K562 (cell line): ENCODE results near the gene HSD17B12. TPM values are rescaled to one million over a fixed set of nuclear protein-coding genes. Genes with fewer than 3 reads are reported as not detected.

Experiments used
- ARHGAP35 ChIP-seq: fragments of 450-650 bp; IDR thresholded peaks from 2 replicates; pipeline ENCODE4 v1.6.1; 2018; ENCODE audit not compliant: partially characterized antibody
- CBX5 ChIP-seq: IDR thresholded peaks from 2 replicates; pipeline ENCODE4 v1.6.1; 2014; ENCODE audit warnings: low read depth, borderline replicate concordance
- CC2D1A ChIP-seq: fragments of 450-650 bp; IDR thresholded peaks from 2 replicates; pipeline ENCODE4 v1.6.1; 2017; ENCODE audit warnings: mild to moderate bottlenecking
- DNMT1 ChIP-seq: fragments of 450-650 bp; IDR thresholded peaks from 2 replicates; pipeline ENCODE4 v1.6.1; 2016; ENCODE audit warnings: antibody characterized with exemption, mild to moderate bottlenecking
- DPF2 ChIP-seq: fragments of 450-650 bp; IDR thresholded peaks from 2 replicates; pipeline ENCODE4 v1.6.1; 2016
- EGR1 ChIP-seq: fragments of 450-650 bp; conservative IDR thresholded peaks from 2 replicates; pipeline ENCODE4 v1.6.1; 2017; ENCODE audit warnings: mild to moderate bottlenecking
- EHMT2 ChIP-seq: fragments of 450-650 bp; IDR thresholded peaks from 2 replicates; pipeline ENCODE4 v1.6.1; 2018; ENCODE audit warnings: antibody characterized with exemption
- EP300 ChIP-seq: IDR thresholded peaks from 2 replicates; pipeline ENCODE4 v1.6.1; 2012; ENCODE audit warnings: low read length, improper control_type of control experiment
- MBD2 ChIP-seq: sonication (generic); IDR thresholded peaks from 2 replicates; pipeline ENCODE4 v1.6.1; 2016; ENCODE audit warnings: low read depth, borderline replicate concordance
- NR2C2 ChIP-seq, 2 experiments: fragments of 200-800 bp in 1 of 2; sonication (Bioruptor generic) in 1 of 2; sonication (generic) in 1 of 2; formaldehyde crosslinking in 1 of 2; IDR thresholded peaks; 2 replicates each; pipeline versions ENCODE4 v1.6.1 to v1.8.0; 2016 to 2022; ENCODE audit warnings: mild to moderate bottlenecking in 1 of 2, missing compliant biosample characterization in 1 of 2, missing genetic modification characterization in 1 of 2, missing genetic modification reagents in 1 of 2
- PHF21A ChIP-seq: fragments of 450-650 bp; IDR thresholded peaks from 2 replicates; pipeline ENCODE4 v1.6.1; 2017; ENCODE audit warnings: low read depth, borderline replicate concordance
- RAD21 ChIP-seq, 2 experiments: fragments of 250-450 bp in 1 of 2; fragments of 450-650 bp in 1 of 2; sonication (Bioruptor Pico) in 1 of 2; formaldehyde crosslinking in 1 of 2; IDR thresholded peaks in 1 of 2; conservative IDR thresholded peaks in 1 of 2; 2 replicates each; pipeline versions ENCODE4 v1.4.0 to v1.8.0; 2020 to 2022; ENCODE audit warnings: mild to moderate bottlenecking in 2 of 2, moderate library complexity in 1 of 2
- SAFB ChIP-seq: fragments of 200-400 bp; formaldehyde crosslinking; IDR thresholded peaks from 2 replicates; pipeline ENCODE4 v1.6.1; 2017; ENCODE audit warnings: low read depth, low read length, borderline replicate concordance
- SAP30 ChIP-seq: fragments of 200-600 bp; sonication (generic); IDR thresholded peaks from 2 replicates; pipeline ENCODE4 v1.6.1; 2012; ENCODE audit warnings: borderline replicate concordance, low read depth, mild to moderate bottlenecking, moderate library complexity, low read length, control low read depth, inconsistent platforms; ENCODE audit not compliant: insufficient read depth, poor library complexity, severe bottlenecking
- TCF3 ChIP-seq: sonication (generic); formaldehyde crosslinking; IDR thresholded peaks from 2 replicates; pipeline ENCODE4 v1.4.0; 2020; ENCODE audit warnings: mild to moderate bottlenecking, missing genetic modification reagents
- ZNF668 ChIP-seq: fragments of 250-450 bp; sonication (Bioruptor Pico); IDR thresholded peaks from 2 replicates; pipeline ENCODE4 v1.8.0; 2022; ENCODE audit warnings: mild to moderate bottlenecking, inconsistent platforms
- polyA plus RNA-seq, 8 experiments: library from polyadenylated mRNA; depleted of rRNA in 4 of 8; stranded (reverse) in 5 of 8; unstranded in 3 of 8; fragments of >200 nt; fragmentation: Nextera tagmentation in 2 of 8; fragmentation: Illumina TruSeq in 1 of 8; extraction: Ambion mirVana in 2 of 8; extraction: Trizol in 1 of 8; gene quantifications; 2 replicates each; pipeline versions ENCODE4 v1.2.1 to v1.2.3, GENCODE V29; 2011 to 2014; ENCODE audit warnings: inconsistent platforms in 1 of 8, missing spikeins in 1 of 8
- total RNA-seq, 7 experiments: library from RNA; depleted of rRNA in 6 of 7; stranded (reverse); fragments of >200 nt in 6 of 7; fragmentation: Illumina TruSeq in 2 of 7; extraction: Trizol in 2 of 7; gene quantifications; 2 replicates each; pipeline versions ENCODE4 v1.2.1 to v1.2.3, GENCODE V29; 2011 to 2021; ENCODE audit warnings: low replicate concordance in 1 of 7
- TF ChIP-seq, protein P1 (sequence below): fragments of 250-450 bp; sonication (Bioruptor Pico); IDR thresholded peaks from 2 replicates; pipeline ENCODE4 v1.5.0; 2021
- TF ChIP-seq, protein P2 (sequence below): fragments of 250-450 bp; sonication (Bioruptor Pico); IDR thresholded peaks from 2 replicates; pipeline ENCODE4 v1.4.0; 2020; ENCODE audit warnings: mild to moderate bottlenecking, moderate library complexity
- TF ChIP-seq, protein P3 (sequence below): fragments of 200-800 bp; sonication (Bioruptor generic); IDR thresholded peaks from 2 replicates; pipeline ENCODE4 v1.6.1; 2017; ENCODE audit warnings: missing genetic modification characterization, missing compliant biosample characterization
- TF ChIP-seq, protein P4 (sequence below), 2 experiments: IDR thresholded peaks in 1 of 2; conservative IDR thresholded peaks in 1 of 2; 2 replicates each; pipeline ENCODE4 v1.6.1; 2016; ENCODE audit warnings: low read depth in 2 of 2, mild to moderate bottlenecking in 1 of 2, missing compliant biosample characterization in 1 of 2, missing genetic modification characterization in 1 of 2, moderate library complexity in 1 of 2

The HSD17B12 gene
- total and polyA plus RNA-seq, 9 of the 15 experiments (the other 6 are each of a cell fraction or from before 2014, with no cell fraction given): 9.1 to 34.5 (median 23.3) TPM

DNA sequence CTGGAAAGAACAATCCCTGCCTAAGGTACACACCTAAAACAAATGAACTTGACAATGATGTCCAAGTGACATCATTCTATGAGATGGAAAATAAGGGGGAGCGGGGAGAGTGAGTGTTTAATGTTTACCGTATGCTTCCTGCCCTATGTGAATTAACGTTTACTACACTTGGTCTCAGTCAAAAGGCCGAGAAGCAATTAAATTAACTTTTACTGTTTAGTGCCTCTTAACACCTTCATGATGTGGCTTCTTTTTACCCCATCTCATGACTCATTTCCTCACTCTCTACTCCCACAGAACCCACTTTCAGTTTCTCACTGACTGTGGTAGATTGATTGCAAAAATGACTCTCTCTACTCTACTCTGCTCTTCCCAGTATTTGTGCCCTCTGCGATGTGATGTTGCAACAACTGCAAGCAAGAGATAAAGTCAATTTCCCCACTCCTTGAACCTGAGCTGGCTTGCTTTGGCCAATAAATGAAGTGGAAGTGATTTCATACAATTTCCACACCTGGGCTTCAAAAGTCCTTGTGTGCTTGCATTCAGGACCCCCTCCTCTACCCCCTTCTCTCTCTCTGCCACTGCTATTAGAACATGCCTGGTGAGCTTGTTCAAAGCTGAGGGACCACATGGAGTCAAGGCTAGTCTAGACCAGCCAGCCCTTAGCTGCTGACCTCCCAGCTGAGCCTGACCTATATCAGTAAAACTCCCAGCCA lies 188.5 kb downstream of the HSD17B12 start (continued):
- TF ChIP-seq EP300 (peak; percentile 89), MBD2 (0 out of 2 replicates have a peak, but pooled peaks have one; percentile 35), CC2D1A (peak; percentile 45; the same call in 1 of the 2 replicates), RAD21 (CRISPR knock-in tag; conservative IDR thresholded peaks at IDR 0.05 in 1 of 2, IDR thresholded peaks at IDR 0.05 in 1 of 2) (peak in 1 of 2 experiments; percentile 11; a peak in 1 of 4 replicates), TCF3 (CRISPR knock-in tag) (peak; percentile 94), DNMT1 (no peak), EHMT2 (peak; percentile 88), CBX5 (0 out of 2 replicates have a peak, but pooled peaks have one; percentile 32), ARHGAP35 (no peak), DPF2 (peak; percentile 98), ZNF668 (no peak), SAFB (no peak), PHF21A (peak; percentile 84), NR2C2 (CRISPR knock-in tag; IDR thresholded peaks at IDR 0.05) (no peak), NR2C2 (tag; IDR thresholded peaks at IDR 0.05) (peak; percentile 64), SAP30 (no peak), EGR1 (peak; percentile 73)
- TF ChIP-seq, protein P1, sequence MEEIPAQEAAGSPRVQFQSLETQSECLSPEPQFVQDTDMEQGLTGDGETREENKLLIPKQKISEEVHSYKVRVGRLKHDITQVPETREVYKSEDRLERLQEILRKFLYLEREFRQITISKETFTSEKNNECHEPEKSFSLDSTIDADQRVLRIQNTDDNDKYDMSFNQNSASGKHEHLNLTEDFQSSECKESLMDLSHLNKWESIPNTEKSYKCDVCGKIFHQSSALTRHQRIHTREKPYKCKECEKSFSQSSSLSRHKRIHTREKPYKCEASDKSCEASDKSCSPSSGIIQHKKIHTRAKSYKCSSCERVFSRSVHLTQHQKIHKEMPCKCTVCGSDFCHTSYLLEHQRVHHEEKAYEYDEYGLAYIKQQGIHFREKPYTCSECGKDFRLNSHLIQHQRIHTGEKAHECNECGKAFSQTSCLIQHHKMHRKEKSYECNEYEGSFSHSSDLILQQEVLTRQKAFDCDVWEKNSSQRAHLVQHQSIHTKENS: no peak
- TF ChIP-seq, protein P2, sequence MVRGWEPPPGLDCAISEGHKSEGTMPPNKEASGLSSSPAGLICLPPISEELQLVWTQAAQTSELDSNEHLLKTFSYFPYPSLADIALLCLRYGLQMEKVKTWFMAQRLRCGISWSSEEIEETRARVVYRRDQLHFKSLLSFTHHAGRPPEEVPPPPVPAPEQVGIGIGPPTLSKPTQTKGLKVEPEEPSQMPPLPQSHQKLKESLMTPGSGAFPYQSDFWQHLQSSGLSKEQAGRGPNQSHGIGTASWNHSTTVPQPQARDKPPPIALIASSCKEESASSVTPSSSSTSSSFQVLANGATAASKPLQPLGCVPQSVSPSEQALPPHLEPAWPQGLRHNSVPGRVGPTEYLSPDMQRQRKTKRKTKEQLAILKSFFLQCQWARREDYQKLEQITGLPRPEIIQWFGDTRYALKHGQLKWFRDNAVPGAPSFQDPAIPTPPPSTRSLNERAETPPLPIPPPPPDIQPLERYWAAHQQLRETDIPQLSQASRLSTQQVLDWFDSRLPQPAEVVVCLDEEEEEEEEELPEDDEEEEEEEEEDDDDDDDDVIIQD (CRISPR knock-in tag): no peak
- TF ChIP-seq, protein P3, sequence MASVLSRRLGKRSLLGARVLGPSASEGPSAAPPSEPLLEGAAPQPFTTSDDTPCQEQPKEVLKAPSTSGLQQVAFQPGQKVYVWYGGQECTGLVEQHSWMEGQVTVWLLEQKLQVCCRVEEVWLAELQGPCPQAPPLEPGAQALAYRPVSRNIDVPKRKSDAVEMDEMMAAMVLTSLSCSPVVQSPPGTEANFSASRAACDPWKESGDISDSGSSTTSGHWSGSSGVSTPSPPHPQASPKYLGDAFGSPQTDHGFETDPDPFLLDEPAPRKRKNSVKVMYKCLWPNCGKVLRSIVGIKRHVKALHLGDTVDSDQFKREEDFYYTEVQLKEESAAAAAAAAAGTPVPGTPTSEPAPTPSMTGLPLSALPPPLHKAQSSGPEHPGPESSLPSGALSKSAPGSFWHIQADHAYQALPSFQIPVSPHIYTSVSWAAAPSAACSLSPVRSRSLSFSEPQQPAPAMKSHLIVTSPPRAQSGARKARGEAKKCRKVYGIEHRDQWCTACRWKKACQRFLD (CRISPR knock-in tag): peak; percentile 94
- TF ChIP-seq, protein P4, sequence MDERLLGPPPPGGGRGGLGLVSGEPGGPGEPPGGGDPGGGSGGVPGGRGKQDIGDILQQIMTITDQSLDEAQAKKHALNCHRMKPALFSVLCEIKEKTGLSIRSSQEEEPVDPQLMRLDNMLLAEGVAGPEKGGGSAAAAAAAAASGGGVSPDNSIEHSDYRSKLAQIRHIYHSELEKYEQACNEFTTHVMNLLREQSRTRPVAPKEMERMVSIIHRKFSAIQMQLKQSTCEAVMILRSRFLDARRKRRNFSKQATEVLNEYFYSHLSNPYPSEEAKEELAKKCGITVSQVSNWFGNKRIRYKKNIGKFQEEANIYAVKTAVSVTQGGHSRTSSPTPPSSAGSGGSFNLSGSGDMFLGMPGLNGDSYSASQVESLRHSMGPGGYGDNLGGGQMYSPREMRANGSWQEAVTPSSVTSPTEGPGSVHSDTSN (CRISPR knock-in tag; IDR thresholded peaks at IDR 0.05; ENCODE audit: low read depth): 0 out of 2 replicates have a peak, but pooled peaks have one; percentile 13
- TF ChIP-seq, protein P4 (tag; conservative IDR thresholded peaks at IDR 0.05; ENCODE audit: low read depth): peak; percentile 96
